NCI-H1048 (cell line): Measurements from ENCODE around the gene RGPD6.
"Not testable (repeated sequence)": the region's sequence is repeated elsewhere in the genome, so short reads cannot be mapped to it uniquely, and the experiment has no call there.

Source experiments
- DNase-seq: peaks from one replicate; lab custom pipeline; 2025; lab: John Stamatoyannopoulos, UW

The RGPD6 gene

DNA sequence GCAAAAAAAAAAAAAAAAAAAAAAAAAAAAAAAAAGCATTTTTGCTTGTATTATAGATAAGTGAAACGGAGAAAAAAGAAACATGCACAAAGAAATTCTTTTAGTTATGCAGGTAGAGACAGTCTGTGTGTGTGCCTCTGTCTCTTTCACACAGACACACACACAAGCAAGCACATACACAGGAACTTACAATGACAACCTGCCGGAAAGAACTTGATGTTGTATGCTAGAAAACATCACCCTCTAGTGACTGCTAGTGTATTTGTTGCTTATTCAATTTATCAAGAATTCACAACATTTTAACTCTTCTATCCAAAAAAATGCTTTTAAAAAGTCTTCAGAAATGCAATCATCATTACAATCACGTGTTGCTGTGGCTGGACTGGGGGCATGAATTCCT, 95.8 kb downstream of the RGPD6 start:
- not testable (repeated sequence) for DNase-seq

- DNase-seq = not testable (repeated sequence)
These were observed 96.9 kb downstream of the RGPD6 start for GRCh38 chr2:110480084-110480483.

GRCh38 chr2:110477370-110477769, 99.7 kb downstream of the RGPD6 start:
- DNase-seq = not testable (repeated sequence)

DNA sequence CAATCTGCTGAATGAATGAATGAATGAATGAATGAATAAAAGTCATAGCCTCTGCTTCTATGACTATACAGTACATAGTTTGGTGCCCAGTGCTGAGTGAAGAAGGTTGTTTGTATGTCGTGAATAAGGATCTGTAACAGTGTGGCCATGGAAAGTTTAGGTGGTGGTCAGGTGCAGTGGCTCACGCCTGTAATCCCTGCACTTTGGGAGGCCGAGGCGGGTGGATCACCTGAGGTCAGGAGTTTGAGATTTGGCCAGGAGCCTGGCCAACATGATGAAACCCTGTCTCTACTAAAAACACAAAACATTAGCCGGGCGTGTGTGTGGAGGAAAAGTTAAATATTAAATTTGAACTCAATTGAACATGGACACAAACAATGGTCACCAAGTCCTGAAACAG, 100.1 kb downstream of the RGPD6 start:
- DNase-seq = not testable (repeated sequence)

GRCh38 chr2:110475627-110476359, 101.2 kb downstream of the RGPD6 start:
- not testable (repeated sequence) for DNase-seq

DNA sequence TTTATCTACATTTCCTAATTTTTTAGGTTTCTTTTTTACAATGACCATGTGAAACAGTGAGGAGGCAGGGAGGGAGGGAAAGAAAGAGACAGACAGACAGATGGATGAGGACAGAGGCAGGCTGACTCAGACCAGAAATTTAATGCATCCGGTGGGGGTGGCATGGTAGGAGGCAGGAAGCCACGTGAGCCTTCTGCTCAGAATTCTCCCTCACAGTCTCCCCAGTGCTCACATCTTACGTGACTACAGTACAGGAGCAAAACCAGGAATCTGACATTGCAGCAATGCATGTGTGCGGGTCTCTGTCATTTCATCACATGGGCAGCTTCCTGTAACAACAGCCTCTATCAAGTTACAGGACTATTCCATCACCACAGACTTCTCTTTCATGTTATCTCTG, 102.1 kb downstream of the RGPD6 start:
- DNase-seq = not testable (repeated sequence)

DNA sequence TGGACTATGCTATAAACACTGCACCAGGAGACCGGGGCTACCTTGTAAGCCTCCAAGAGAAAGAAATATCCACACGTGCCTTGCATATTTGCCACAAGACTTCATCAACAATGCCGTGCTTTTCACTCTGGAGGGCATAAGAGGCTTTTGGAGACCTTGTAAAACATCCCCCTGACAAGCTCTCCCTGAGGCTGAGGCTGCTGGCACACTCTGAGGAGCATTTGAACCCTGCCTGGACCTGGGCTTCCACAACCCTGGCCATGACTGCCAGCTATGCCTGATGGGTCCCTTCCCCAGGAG, 104.0 kb downstream of the RGPD6 start:
- not testable (repeated sequence) for DNase-seq

- not testable (repeated sequence) for DNase-seq
These were observed 104.6 kb downstream of the RGPD6 start, which contains the start of gene LIMS4 for GRCh38 chr2:110472171-110473058. Gene LIMS4, minus strand, starts transcription at chr2:110472816. Its CDS starts 38 bp downstream, at chr2:110472778.

DNA sequence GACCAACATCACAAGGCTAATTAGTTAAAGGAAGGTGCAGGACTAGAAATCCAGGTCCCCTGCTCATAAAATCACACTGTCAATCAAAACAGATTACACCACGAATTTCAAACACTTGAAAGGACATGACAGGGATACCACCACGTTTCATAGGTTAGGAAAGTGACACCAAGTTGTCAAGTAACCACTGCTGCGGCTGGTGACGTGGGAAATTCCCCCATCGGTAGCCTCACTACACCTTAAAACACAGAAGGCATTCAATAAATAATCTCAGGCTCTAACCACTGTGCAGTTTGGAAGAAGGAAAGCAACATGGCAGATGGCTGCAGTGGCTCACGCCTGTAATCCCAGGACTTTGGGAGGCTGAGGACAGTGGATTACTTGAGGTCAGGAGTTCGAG, 108.1 kb downstream of the RGPD6 start:
- DNase-seq = not testable (repeated sequence)

- DNase-seq = not testable (repeated sequence)
These were observed 111.7 kb downstream of the RGPD6 start for GRCh38 chr2:110465312-110465711.
